Head of caudate nucleus (tissue), 42 donors: ENCODE data around the gene RTP5.
"Not testable (repeated sequence)": the region's sequence is repeated elsewhere in the genome, so short reads cannot be mapped to it uniquely, and the experiment has no call there.

Experiments
- DNase-seq, 42 donors: peaks; one replicate each; pipeline versions ENCODE4 v3.0.0 to v3.0.0-alpha.2; 2020 to 2021; ENCODE audit warnings: mixed read lengths in 7 of 42
- intact Hi-C: fragments of 100-400 bp; cut with DNase I; formaldehyde crosslinking; loops from one replicate; pipeline ENCODE4 v1.15.0; 2022

RTP5 gene

DNA sequence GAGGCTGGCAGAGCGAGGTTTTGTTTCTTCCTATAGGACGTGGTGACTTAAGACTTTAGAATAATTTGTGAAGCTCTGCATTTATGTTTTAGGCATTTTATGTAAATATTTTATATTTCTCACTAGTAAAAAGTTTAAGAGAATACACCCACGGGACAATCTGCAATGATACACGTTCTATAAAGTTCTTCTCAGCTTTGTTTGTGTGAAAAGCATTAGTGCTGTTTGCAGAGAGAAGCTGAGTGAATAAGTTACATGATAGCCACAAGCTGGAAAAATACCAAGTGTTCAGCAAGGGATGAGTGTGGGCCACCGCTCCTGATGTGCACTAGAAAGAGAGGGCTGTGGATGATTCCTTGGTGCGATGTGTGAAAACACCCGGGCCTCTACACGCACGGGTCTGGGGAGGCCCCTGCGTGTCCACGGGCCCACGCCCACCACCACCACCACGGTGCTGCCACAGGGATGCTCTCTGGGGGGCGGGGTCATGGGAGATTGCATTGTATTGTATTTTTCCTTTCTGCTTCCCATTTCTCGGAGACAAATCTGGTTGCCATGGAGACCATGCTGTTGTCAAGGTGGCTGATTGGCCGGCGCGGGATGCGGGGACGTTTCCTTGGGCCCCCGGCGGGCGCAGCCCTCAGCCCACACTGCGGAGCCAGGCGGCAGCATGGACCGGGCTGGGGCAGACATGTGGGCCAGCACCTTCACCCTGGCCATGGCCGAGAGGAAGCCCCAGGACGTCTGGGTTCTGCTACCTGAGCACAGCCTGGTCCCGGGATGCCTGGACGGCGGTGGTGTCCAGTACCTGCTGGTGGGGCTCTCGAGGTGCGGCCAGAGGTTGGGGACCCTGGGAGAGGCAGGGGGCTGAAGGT is at the start of gene RTP5:
TSS of gene RTP5 (plus strand) at position 643 of the 875 bp plus-strand sequence. CDS start at position 671, 28 bp downstream.
- DNase-seq, result peak in 41 of 42 donors; percentile 43 to 90 (median 71)
- intact Hi-C loops, result no loop called here

DNA sequence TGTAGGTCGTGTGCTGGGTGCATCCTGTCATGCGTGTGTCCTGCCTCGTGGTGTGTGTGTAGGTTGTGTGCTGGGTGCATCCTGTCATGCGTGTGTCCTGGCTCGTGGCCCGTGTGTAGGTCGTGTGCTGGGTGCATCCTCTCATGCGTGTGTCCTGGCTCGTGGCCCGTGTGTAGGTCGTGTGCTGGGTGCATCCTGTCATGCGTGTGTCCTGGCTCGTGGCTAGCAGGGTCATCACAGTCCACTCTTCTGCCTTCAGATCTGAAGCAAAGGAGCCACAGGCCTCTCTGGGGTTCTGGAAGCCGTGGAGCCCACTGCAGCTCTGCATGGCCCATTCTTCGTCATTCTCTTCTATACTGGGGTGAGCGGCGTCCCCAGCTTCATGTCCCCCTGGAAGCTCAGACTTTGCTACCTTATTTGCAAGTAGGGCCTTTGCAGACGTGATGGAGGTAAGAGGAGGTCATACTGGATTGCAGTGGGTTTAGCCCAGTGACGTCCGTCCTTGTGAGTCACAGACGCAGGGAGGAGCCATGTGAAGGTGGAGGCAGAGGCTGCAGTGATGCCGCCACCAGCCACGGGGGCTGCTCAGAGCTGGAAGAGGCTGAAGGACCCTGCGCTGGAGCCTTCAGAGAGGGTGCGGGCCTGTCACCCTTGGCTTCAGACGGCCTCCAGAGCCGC is 49.4 kb upstream of the RTP5 start:
- DNase-seq, result peak in 11 of 42 donors; percentile 0 to 33 (median 4)
- intact Hi-C loops, result not testable (repeated sequence)

DNA sequence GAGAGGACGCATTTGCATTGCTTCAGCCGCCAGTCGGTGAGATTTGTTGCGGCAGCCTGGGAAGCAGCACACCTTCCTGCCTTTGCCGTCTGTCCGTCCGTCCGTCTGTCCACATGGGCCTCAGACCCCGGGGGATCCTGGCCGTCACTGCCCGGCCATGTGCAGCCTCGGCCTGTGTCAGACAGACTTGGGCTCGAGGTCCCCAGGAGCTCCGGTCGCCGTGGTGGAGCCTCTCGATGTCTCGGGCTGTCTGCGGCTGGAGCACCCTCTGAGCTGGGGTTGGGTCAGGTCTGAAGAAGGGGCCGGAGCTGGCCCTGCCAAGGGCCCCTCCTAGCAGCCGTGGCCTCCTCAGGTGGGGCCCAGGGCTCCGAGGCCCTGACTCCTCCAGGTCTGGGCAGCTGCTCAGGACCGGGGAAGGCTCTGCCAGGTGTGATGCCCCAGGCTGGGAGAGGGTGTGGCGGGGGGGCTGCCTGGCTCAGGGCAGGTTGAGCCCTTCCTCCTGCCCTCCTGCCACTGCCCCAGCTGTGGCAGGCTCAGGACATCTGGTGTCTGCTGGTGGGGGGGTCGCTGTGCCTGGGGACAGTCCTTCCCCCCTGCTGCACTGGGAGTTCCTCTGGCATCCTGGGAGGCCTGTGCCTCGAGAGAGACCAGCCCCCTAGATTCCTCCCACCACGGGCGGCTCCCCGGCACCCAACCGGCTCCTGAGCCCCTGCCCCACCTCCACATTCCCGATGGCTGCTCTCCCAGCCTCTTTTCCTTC is 48.7 kb upstream of the RTP5 start:
- DNase-seq, result peak in 14 of 42 donors; percentile 0 to 30 (median 9)
- intact Hi-C loops, result no loop called here

DNA sequence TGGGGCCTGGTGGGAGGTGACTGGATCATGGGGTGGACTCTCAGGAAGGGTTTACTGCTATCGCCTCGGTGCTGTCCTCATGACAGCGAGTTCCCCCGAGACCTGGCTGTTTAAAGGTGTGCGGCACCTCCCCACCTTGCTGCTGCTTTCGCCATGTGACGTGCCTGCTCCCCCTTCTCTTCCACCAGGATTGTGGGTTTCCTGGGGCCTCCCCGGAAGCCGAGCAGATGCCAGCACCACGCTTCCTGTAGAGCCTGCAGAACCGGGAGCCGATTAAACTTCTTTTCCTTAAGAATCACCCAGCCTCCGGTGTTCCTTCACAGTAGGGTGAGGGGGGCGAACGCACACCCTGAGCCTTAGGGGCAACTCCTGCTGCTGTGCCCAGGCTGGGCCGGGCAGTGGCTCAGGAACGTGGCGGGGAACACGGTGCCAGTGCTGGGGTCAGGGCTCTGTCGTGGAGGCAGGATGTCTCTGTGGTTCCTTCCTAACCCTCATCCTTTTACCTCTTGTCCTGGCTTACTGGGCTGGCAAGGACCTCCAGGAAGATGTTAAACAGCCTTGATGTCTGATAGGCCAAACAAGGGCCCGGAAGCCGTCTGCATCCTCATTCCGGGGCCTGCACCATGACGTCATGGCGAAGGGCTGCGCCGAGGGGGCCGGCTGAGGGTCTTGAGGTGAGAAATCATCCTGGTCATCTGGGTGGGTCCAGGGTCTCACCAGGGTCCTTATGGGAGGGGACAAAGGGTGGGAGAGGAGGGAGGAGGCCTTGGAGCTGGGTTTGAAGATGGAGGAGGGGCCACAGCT is 47.9 kb upstream of the RTP5 start:
- peak in 10 of 42 donors; percentile 1 to 19 (median 4) for DNase-seq
- intact Hi-C loops, result no loop called here

DNA sequence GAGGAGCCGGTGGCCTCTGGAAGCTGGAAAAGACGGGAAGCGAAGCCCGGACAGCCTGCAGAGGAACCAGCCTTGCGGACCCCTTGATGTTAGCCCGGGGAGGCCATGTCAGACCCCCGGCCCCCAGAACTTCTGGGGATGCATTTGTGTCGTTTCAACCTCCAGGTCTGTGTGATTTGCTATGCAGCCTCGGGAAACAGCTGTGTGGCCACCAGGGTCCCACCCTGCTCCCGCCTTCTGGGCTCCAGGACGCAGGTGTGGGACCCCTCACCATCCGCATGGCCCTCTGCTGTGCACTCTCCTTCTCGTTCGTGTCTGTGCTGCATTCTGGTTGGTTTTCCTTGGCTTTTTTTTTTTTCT is 47.3 kb upstream of the RTP5 start:
- peak in 4 of 42 donors; percentile 0 to 22 (median 3) for DNase-seq
- intact Hi-C loops, result no loop called here

DNA sequence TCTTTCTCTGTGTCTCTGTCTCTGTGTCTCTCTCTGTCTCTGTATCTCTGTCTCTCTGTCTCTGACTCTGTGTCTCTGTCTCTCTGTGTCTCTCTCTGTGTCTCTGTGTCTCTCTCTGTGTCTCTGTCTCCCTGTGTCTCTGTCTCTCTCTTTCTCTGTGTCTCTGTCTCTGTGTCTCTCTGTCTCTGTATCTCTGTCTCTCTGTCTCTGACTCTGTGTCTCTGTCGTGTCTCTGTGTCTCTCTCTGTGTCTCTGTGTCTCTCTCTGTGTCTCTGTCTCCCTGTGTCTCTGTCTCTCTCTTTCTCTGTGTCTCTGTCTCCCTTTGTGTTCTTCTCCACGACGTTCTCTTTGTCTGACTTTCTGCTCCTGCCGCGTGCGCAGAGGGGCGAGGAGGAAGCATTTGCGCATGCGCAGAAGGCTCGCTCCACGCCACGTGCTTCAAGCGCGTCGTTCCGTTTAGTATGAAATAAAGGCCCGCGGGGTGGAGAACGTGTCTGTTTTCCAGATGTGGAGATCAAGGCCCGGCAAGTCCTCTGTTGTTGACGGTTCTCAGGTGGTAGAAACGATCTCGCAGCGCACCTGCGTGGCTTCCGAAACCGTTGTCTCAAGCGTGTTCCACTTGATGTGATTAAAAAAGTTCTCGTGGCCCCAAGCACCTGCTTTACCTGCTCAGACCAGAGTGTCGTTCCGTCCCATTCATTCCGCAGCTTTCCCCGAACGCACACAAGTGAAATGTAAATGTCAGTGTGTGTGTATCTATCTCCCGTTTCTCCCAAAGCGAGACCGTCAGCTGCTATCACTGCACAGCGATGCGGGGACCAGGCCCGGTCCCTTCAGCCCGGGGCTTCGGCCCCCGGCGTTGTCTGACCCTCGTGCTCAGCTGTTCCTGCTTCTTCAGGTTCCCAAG is 45.7 kb upstream of the RTP5 start:
- DNase-seq, result peak in 3 of 42 donors; percentile 4 to 29 (median 13)
- intact Hi-C loops, result not testable (repeated sequence)

DNA sequence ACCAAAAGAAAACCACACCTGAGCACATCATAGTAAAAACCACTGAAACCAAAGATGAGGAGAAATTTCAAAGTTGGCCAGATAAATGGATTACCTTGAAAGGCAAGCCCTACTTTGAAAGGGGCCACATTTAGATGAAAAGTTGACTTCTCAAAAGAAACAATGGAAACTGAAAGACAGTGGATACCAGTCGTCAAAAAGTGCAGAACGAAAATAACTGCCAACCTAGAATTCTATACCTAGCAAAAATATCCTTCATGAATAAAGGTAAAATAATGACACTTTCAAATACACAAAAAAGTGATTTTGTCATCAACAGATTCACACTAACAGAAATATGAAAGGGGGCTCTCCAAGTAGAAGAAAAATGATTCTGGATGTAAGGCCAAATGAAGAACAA is 42.1 kb upstream of the RTP5 start:
- DNase-seq, result no peak
- intact Hi-C loops, result no loop called here

DNA sequence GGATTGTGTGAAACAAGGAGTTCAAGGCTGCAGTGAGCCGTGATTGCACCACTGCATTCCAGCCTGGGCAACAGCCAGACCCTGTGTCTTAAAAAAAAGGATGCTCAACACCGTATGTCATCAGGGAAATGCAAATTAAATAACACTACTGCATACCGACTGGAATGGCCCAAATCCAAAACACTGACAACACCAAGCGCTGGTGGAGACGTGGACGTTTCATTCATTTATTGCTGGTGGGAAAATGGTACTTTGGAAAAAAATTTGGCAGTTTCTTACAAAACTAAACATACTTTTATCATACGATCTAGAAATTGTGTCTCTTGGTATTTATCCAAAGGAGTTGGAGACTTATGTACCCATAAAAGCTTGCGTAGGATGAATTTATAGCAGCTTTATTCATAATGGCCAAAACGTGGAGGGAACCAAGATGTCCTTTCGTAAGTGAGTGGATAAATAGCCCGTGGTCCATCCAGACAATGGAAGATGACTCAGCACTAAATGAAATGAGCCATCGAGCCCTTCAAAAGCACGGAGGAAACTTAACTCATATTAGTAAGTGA is 36.3 kb upstream of the RTP5 start:
- intact Hi-C loops, result no loop called here
- peak in 6 of 42 donors; percentile 0 to 38 (median 5) for DNase-seq

DNA sequence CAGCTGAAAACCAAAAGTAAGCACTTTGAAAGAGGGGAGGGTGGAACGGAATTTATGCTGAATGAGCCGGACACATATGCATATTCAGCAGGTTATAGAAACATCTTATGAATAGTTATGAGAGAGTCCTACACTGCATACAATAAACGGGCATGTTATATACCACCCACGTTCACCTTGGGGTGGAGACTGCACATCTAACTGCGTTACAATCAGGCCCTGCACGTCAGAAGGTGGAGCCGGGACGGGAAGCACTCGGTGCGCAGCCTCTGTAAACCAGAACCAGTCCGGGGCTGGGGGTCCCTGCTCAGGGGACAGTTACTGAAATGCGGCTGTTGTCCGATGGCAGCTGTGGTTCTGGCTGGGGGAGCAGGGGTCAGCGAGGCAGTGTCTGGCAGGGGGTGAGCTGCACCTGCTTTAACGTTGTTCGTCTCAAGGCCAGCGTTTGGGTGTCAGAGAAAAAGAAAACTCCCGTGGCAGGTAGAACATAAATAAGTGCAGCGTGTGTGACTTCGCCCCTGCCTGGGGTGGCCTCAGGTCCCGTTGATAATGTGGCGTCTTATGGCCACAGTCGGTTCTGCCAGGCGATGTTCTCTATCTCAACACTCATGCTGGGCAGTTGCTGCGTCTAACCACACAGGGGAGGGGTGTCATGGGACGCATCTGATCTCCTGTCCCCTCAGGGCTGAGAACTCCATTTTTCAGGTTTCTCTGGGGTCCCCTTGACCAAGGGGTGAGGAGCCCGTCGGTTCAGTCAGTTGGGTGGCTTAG is 35.6 kb upstream of the RTP5 start:
- peak in 8 of 42 donors; percentile 1 to 24 (median 6) for DNase-seq
- intact Hi-C loops, result not testable (repeated sequence)

DNA sequence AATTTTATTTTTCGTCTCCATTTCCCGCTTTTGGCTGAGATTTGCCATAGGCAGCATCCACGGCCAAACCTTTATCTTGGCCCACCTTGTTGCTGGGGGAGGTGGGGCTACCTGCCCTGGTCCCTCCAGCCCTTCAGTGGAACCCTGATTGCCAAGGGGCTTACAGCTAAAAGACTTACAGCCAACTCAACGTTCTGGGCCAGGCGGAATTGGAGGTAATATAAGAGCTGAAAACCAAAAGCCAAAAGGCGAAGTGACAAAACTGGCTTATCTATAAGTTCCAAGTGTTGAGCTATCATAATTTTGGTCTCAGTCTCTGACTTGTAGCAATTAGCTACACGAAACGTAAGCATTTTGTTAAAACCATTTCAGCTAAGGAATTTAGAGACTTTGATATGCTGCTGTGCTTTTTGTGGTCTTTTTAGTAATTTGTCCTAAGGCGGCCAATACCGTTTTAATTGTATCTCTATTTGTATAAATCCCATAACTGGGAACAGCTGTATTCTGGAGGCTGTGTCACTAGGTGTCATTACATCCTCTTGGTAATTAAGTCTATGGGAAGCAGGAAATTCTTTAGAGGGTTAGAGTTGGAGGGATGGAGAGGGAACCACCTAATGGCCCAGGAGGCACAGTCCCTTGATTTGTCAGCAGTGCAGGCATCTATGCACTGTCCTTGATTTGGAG is 34.9 kb upstream of the RTP5 start:
- peak in 5 of 42 donors; percentile 1 to 27 (median 12) for DNase-seq
- intact Hi-C loops, result no loop called here

DNA sequence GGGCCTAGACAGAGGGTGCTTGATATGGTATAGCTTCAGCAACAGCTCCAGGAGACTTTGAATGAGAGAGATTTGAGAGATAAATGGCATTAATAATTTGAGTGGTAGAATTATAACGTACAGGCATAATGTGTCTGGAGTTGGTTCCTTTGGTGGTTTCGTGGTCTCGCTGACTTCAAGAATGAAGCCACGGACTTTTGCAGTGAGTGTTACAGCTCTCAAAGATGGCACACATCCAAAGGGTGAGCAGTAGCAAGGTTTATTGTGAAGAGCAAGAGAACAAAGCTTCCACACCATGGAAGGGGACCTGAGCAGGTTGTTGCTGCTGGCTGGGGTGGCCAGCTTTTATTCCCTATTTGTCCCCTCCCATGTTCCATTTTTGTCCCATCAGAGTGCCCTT is 33.9 kb upstream of the RTP5 start:
- no peak for DNase-seq
- intact Hi-C loops, result no loop called here

DNA sequence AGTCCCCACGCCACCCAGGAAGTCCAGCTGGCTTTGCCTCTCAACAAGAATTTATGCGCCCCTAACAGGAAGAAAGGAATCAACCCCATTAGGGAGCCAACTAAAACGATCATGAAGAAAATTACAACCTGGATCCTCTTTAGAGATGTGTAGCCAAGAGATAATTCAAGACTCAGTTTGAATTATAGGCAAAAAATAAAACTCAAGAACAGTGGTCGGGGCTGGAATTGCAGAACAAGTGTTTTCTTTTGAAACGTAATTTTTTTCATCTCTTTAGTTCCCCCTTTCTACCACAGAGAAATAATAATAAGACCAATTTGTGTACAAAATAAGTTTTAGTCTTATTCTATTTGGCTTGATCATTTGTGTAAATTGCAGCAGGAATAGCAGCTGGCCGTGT is 33.2 kb upstream of the RTP5 start:
- peak in 2 of 42 donors; percentile 1 to 5 for DNase-seq
- intact Hi-C loops, result no loop called here

DNA sequence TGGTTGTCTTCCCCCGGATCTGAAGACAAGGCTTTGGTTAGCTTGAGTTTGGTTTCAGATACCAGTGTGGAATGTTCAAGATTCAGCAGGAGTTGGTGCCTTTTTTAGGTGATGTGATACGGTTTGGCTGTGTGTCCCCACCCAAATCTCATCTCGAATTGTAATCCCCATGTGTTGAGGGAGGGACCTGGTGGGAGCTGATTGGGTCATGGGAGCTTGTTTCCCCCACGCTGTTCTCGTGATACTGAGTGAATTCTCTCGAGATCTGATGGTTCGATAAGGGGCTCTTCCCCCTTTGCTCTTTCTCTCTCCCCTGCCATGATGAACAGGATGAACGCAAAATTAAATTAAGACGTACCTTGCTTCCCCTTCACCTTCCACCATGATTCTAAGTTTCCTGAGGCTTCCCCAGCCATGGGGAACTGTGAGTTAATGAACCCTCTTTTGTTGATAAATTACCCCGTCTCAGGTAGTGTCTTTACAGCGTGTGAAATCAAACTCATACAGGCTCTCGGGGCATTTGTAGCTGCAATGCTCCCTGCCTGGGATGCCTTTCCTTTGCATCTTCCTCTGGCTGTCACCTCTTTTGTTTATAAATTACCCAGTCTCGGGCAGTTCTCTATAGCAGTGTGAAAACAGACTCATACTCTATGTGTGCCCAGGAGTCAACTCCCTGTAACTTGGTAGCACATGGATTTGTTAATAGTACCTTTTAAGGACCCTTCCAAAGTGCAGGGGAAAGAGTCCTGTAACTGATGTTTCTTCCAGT is 32.1 kb upstream of the RTP5 start:
- peak in 3 of 42 donors; percentile 0 to 8 (median 3) for DNase-seq

DNA sequence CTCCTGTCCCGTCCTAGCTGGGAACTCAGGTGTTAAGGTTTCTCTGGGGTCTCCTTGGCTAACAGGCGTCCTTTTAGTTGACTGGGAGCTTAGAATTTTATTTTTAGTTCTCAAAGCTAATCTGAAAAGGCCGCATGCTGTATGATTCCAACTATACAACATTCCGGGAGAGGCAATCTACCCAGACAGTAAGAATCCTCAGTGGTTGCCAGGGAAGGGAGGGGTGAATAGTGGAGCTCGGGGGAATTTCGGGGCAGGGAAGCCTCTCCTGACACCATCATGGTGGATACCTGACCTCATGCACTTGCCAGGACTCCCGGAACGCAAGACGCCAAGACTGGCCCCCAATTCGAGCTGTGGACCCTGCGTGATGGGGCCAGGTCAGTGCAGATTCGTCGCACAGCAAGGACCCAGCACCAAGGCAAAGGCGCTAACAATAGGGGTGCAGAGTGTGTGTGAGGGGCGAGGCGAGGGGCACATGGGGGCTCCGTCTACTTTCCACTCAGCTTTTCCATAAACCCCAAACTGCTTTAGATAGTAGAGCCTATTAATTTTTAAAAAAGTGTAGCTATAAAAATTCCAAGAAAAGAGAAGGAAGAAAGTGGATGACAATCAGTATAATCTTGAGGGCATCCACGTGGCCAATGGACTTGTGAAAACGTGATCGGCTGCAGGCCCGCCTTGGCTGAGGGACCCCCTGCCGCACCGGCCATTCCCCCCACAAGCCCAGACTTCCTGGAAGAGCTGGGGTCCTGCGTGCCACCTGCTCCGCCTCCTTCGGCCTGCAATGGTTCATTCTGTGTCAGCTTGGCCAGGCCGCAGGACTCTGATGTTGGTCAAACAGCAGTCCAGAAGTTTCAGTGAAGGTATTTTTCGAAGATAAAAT is 28.1 kb upstream of the RTP5 start:
- intact Hi-C loops, result no loop called here
- peak in 3 of 42 donors; percentile 14 to 24 (median 19) for DNase-seq

More for the DNA sequence above, 32.1 kb upstream of the RTP5 start:
- intact Hi-C loops, result no loop called here
